GM18909 (cell line): ENCODE data around the gene DCDC1.
"Not testable (repeated sequence)": the region's sequence is repeated elsewhere in the genome, so short reads cannot be mapped to it uniquely, and the experiment has no call there.

ENCODE experiments used
- ATAC-seq: cut with Tn5 transposase; IDR thresholded peaks from one replicate; pipeline ENCODE4 v1.9.1; 2021; ENCODE audit warnings: mild to moderate bottlenecking; ENCODE audit not compliant: unreplicated experiment, poor library complexity

Gene DCDC1

GRCh38 chr11:31005202-31005601 lies 364.3 kb downstream of the DCDC1 start:
- no peak for ATAC-seq

DNA sequence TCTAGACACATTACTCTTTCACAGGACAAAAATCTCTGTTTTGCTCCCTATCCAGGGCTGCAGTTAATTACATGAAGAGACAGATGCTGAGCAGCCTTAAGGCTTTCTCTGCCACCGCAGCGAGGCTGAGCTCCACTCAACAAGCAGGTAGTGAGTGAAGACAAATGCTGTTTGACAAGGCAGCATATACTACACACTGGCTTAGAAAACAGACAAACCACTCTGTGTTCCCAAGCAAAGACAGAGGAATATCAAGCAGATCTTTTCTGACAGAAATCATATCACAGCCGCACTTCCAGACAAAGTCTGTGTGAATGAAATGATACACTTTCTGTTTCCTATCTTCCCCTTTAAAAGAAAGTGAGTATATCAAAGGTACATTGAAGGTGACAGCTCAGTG lies 368.1 kb downstream of the DCDC1 start:
- ATAC-seq: no peak

DNA sequence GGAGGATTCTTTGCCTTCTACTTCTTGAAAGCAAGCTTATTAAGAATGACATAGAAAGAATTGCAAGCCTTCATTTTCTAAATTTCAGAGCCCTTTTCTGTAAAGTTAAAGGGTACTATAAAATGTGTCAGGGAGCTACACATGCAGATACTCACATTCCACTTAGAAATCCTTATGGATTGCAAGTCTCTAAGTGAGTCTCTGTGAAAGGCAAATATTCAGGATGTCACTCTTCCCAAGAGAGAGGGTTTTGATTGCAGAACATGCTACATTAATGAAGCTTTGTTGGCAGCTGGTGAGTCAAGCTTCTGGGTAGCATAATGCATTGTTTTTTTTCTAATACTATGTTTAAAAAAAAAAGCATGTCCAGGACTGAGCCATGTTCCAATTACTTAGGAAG lies 369.2 kb downstream of the DCDC1 start:
- no peak for ATAC-seq

DNA sequence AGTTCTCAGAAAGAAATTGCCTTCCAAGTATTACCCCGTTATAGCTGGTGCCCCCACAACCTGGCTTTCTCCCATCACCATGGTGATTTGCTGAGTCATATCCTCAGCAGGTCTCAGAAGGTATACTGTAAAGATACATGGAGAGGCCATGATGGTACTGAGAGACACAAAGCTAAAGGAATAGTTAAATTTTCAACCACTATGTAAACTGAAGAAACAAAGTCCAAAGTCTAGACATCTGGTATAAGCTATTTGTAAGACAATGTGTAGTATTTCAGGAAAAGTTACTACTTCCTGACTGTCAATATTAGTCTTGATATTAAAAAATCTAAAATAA lies 377.1 kb downstream of the DCDC1 start:
- peak; percentile 48 for ATAC-seq

DNA sequence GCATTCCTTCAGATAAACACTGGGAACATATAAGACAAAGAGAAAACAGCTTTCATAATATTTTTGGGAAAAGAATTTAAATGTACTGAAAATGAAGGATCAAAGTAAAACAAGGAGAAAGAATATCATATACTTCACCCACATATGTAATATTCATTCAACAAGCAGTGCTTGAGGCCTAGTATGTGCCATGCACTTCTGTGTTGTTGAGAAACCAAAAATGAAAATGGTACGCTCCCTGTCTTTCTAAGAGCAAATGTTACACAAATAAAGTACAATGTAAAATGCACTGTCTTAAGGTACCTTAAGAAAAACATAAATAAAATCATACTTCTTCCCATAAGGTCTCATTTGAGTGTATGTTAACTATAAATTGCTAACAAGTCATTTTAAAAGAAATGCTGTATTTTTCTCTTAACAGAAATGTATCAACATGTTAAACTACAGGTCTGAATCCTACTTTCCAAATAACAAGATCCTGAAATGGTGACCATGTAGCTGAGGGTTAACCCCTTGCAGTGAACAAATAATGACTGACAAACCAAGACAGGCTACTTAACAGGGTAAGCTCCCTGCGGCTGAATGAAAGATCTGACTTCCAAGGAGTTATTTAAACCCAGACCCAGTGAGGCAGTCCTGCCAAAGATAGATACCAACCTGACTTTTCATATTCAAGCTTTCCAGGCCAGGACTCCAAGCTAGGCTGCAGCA lies 377.6 kb downstream of the DCDC1 start:
- peak; percentile 8 for ATAC-seq

DNA sequence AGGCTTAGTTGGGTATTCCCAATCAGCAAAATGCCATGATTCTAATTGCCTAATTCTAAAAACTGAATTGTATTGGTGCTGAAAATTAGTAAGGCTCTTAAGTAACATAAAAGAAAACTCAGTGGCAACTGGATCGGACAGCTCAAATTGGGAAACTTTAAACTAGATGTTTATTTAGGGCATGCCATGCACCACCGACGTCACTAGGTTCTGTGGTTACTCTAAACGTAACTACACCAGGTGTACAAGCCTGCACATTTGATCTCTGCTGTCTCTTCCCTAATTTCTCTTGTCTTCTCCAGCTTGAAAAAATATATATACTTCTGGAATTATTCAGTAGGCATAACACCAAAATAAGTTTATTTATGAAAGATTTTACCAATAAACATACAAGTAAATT lies 378.2 kb downstream of the DCDC1 start:
- no peak for ATAC-seq

GRCh38 chr11:30990625-30991296 lies 378.8 kb downstream of the DCDC1 start:
- ATAC-seq: no peak

DNA sequence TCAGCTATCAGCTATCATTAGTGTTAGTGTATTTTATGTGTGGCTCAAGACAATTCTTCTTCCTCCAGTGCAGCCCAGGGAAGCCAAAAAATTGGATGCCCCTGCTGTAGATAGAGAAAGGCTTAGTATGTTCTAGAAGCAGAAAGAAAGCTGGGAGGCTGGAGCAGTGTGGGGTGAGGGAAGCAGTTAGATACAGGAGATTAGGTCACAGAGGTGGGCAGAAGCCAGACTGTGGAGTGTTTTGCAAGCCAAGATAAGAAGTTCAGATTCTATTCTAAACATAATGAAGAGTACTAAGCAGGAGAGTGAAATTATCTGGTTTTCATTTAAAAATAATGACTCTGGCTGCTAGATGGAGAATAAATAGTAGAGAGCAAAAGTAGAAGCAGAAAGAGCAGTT lies 381.7 kb downstream of the DCDC1 start:
- ATAC-seq: no peak

GRCh38 chr11:30985536-30985935 lies 384.0 kb downstream of the DCDC1 start:
- no peak for ATAC-seq

DNA sequence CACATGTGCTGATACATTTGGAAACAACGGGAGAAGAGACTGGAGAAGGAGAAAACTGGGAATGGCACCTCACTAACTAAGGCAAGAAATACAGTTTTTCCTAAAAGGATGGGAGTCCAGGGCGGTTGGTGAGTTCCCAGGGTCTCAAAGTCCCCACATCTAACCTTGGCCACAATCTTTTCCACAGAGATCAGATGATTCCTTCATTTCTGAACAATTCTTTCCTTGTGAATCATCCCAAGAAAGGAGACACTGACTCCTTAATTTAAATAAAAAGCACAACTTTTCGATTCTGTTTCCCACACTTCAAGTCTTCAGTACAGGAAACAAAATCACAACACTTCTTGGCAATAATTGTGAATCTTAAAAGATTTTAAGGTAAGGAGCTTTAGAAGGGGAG lies 384.7 kb downstream of the DCDC1 start:
- no peak for ATAC-seq

GRCh38 chr11:30984442-30984816 lies 385.1 kb downstream of the DCDC1 start:
- no peak for ATAC-seq

DNA sequence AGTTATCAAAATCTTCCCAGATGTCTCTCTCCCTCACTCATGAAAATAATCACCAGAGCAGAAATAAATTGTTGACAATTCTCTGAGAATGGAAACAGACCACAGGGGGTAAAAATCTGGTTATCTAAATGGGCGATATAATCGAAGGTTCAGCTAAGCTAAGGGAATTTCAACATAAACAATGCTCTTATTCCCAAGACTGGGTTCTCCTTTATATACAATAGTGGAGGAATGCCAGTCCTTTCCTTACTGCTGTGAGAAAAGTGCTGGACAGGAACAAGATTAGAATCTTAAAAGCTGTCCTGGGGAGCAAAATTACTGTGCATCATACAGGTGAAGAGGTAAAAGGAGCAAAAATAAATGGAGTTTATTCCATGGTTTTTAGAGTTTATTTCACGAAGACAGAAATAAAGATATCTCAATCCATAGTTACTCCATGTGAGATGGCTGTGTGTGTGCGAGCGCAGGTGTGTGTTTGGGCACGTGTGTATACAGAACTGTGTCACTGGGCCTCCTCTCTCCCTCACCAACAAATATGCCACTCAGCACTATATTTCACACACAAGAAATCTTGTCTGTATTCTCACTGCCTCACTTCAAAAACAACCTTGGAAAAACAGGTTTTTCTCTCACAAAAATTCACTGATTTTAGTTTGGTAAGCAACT lies 385.6 kb downstream of the DCDC1 start:
- ATAC-seq: no peak

DNA sequence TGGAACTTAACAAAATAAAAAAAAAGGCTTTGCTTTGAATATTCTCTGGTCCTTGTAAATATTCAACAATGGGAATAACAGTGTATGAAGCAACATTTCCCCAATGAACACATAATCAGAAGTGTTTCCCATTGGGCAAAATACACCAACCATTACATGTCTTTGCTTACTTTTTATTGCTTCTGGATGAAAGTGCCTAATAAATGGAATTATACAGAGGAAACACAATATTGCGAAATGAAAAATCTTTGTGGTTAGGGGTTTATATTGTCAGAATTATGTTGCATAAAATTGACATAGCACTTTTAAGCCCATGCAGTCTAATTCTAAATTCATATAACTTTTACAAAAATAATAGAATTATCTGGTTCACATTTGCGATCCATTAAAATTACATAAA lies 386.4 kb downstream of the DCDC1 start:
- ATAC-seq: no peak

DNA sequence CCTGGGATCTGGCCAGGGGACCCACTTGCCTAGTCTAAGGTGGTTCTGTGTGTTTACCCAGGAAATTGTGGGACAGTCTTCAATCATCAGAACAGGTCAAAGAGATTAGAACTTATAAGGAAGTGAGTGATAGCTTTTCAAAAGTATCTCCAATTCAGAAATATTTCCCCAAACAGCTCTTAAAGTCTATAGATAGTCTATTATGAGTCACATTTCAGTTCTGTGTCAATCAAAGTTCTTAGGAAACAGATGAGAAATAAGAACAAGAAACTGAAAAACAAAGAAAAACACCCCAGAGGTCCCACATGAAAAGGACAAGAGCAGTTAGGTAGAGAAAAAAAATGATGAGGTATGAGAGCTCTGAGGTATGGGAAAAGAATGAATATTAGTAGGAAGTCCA lies 402.0 kb downstream of the DCDC1 start:
- ATAC-seq: no peak

- no peak for ATAC-seq
Measured at GRCh38 chr11:30960387-30960992, 409.0 kb downstream of the DCDC1 start.

GRCh38 chr11:30956751-30957150 lies 412.8 kb downstream of the DCDC1 start:
- ATAC-seq: no peak

GRCh38 chr11:30949838-30950237 lies 419.7 kb downstream of the DCDC1 start:
- ATAC-seq: no peak

GRCh38 chr11:30947715-30948114 lies 421.8 kb downstream of the DCDC1 start:
- not testable (repeated sequence) for ATAC-seq

DNA sequence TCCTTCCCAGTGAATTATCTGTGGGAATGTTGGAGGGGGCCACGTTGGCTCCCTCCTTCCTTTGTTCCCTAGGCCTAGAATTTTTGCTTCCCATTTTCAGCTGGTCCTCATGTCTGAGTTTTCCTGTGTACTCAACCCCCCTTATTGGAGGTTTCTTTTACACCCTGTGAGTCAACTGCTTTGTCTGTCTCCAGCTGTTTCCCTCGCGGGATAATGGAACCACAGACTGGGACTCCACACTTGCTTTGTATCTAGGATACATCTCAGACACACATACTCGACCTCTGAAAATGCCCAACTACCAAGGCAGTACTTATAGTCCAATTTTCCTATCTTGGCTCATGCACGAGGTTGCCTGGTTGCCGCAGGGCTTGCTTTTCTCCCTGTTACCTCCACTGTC lies 430.7 kb downstream of the DCDC1 start:
- ATAC-seq: no peak

DNA sequence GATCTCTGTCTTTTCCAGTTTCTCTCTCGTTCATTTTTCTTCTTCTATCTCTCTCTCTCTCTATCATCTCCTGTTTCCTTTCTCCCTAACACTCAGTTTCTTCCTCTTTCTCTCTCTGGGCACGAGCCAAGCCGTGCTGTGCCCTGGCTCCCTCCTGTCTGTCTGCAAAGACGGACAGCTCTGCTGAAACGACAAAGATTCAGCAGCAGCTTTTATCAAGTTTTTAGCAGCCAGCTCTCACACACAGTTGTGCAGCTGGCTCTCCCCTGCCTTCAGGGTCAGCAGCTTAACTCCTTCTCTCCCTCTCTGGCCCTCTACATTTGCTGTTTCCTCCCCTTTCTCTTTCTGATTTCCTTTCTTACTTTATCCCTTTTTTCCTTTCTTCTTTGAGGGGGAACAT lies 431.4 kb downstream of the DCDC1 start:
- no peak for ATAC-seq

GRCh38 chr11:30936491-30936890 lies 433.0 kb downstream of the DCDC1 start:
- ATAC-seq: no peak
